Measurements from ENCODE around the gene FOXP1. TPM values are rescaled to one million over a fixed set of nuclear protein-coding genes. Genes with fewer than 3 reads are reported as not detected.
"Not testable (repeated sequence)": the region's sequence is repeated elsewhere in the genome, so short reads cannot be mapped to it uniquely, and the experiment has no call there.

The FOXP1 gene
- total RNA-seq, 1 experiment from 2014 or later: 334 TPM

DNA sequence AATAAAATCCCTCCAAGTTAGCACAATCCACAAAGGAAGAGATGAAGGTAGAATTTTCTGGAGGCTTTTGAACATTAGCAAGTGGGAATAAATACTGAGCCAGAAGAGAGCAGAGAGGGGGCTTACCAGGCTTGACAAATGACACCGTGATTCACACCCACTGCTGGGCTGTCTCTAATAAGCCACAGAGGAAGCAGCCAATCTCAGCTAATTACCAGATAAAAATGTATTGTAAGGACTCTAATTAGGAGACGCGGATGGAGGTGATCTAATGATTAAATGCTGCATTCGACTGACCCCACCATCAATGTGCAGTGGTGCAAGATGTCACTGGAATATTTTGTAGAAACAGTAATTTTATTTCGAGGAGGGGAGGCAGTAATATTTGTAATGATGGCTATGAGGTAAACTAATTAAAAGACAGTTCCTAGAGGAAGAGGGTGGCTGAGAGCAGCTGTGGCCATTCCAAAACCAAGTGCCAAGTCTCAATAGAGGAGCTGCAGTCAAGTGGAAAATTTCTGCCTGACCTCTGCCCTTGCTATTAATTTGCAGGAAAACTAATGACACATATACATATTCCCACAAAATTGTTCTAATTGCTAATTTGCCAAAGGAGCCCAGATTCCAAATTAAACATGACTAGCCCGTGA, 602.2 kb downstream of the FOXP1 start:
- Histone ChIP-seq H3K36me3 (ENCODE audit: insufficient read depth, low read length) (peaks cover 53% of the 10 kb centered on the region), H3K9me3 (ENCODE audit: low read length) (no peaks in the 10 kb centered on the region), H3K4me1 (ENCODE audit: low read length) (no peaks in the 10 kb centered on the region), H3K4me3 (ENCODE audit: low read length) (no peak overlapping the region), H2AFZ (ENCODE audit: low read length) (no peak overlapping the region), H4K20me1 (ENCODE audit: insufficient read depth, low read depth, low read length) (no peaks in the 10 kb centered on the region), H3K79me2 (ENCODE audit: low read length) (peaks cover 26% of the 10 kb centered on the region), H3K27ac (ENCODE audit: low read length) (no peak overlapping the region), H3K4me2 (ENCODE audit: low read depth, low read length, poor library complexity, severe bottlenecking) (no peak overlapping the region), H3K9me2 (replicated peaks; ENCODE audit: insufficient read depth, low read length) (no peaks in the 10 kb centered on the region), H3K9ac (ENCODE audit: low read length) (no peak overlapping the region), H3K27me3 (ENCODE audit: low read length) (no peaks in the 10 kb centered on the region)
- DNase-seq: no peak

DNA sequence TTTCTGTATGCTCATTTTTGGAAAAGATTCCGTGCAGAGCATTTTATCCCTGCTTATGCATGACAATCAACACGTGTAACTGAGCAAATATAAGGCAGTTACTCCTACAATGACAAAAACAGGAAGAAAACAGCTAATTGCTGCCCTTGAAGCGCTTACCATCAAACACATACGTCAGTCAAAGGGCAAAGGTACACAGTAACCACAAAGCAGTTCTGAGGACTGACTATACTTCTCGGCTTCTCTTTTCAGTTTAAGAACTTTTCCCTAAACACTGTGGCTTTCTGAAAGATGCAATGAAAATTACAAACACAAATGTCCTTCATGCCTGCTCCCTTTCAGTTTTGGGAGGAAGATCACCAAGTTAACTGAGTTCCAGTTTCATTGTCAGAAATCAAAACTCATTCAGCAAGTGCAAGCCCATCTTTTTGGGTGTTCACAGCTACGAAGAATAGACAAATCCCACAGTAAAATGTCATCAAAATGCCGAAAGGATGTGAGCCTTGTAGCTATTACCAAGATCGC, 602.8 kb downstream of the FOXP1 start:
- Histone ChIP-seq H3K36me3 (ENCODE audit: insufficient read depth, low read length) (peaks cover 56% of the 10 kb centered on the region), H3K9ac (ENCODE audit: low read length) (no peak overlapping the region), H4K20me1 (ENCODE audit: insufficient read depth, low read depth, low read length) (no peaks in the 10 kb centered on the region), H3K9me2 (replicated peaks; ENCODE audit: insufficient read depth, low read length) (no peaks in the 10 kb centered on the region), H3K9me3 (ENCODE audit: low read length) (no peaks in the 10 kb centered on the region), H3K27ac (ENCODE audit: low read length) (no peak overlapping the region), H3K4me1 (ENCODE audit: low read length) (no peaks in the 10 kb centered on the region), H3K4me3 (ENCODE audit: low read length) (no peak overlapping the region), H3K4me2 (ENCODE audit: low read depth, low read length, poor library complexity, severe bottlenecking) (no peak overlapping the region), H3K79me2 (ENCODE audit: low read length) (peaks cover 24% of the 10 kb centered on the region), H2AFZ (ENCODE audit: low read length) (no peak overlapping the region), H3K27me3 (ENCODE audit: low read length) (no peaks in the 10 kb centered on the region)
- DNase-seq: no peak

DNA sequence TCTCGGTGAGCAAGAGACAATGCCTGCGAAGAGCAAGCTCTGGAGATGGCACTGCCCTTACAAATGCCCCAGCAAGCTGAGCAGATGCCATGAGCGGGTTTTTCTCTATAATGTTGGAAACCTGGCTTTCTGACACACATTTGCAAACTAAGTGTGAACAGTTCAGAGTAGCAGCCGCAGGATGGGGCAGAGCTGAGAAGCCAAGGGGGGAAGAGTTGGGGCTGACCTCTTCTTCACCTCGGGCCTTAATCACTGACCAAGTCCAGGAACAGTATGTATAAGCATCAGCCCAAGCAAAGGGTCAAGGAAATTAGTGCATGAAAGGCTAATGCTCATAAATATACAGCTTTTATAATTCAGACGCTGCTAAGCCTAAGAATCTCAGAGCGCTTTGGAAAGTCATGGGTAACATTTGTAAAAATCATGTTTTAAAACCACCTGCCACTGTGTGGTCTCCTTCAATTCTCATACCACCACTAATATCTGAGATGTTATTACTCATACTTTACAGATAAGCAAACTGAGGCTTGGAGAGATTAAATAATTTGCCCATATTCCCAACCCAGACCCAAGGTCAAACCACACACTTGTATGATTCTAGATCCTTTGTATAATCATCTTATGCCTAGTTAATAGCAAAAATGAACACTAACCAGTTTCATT, 603.4 kb downstream of the FOXP1 start:
- peaks cover 57% of the 10 kb centered on the region for H3K36me3 ChIP-seq (ENCODE audit: insufficient read depth, low read length)
- no peak overlapping the region for H3K27ac ChIP-seq (ENCODE audit: low read length)
- H3K79me2 ChIP-seq (ENCODE audit: low read length): peaks cover 27% of the 10 kb centered on the region
- no peaks in the 10 kb centered on the region for H3K9me3 ChIP-seq (ENCODE audit: low read length)
- H3K9ac ChIP-seq (ENCODE audit: low read length): no peak overlapping the region
- no peak overlapping the region for H2AFZ ChIP-seq (ENCODE audit: low read length)
- DNase-seq: no peak
- no peaks in the 10 kb centered on the region for H4K20me1 ChIP-seq (ENCODE audit: insufficient read depth, low read depth, low read length)
- H3K4me3 ChIP-seq (ENCODE audit: low read length): no peak overlapping the region
- H3K27me3 ChIP-seq (ENCODE audit: low read length): no peaks in the 10 kb centered on the region
- H3K4me2 ChIP-seq (ENCODE audit: low read depth, low read length, poor library complexity, severe bottlenecking): no peak overlapping the region
- no peaks in the 10 kb centered on the region for H3K9me2 ChIP-seq (replicated peaks; ENCODE audit: insufficient read depth, low read length)
- H3K4me1 ChIP-seq (ENCODE audit: low read length): no peaks in the 10 kb centered on the region

DNA sequence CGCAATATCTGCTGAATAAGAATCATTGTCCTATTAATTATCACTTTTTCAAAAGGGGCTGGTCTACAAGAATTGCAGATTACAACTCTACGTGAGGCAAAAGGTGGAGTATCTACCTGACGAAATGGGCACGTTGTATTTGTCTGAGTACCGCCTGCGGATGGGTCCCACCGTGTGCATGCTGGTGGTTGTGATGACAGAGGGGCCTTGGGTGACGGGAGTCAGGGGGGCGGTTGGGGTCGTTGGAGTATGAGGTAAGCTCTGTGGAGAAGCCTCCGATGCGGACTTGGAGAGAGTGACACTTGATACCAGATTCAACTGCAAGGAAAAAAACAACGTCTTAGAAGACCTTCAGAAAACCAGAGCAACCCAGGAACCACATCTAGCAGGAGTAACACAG, 605.8 kb downstream of the FOXP1 start:
- Histone ChIP-seq H3K9me2 (replicated peaks; ENCODE audit: insufficient read depth, low read length) (no peaks in the 10 kb centered on the region), H2AFZ (ENCODE audit: low read length) (no peak overlapping the region), H3K79me2 (ENCODE audit: low read length) (peaks cover 17% of the 10 kb centered on the region), H3K9ac (ENCODE audit: low read length) (no peak overlapping the region), H3K27ac (ENCODE audit: low read length) (no peak overlapping the region), H3K4me2 (ENCODE audit: low read depth, low read length, poor library complexity, severe bottlenecking) (no peak overlapping the region), H3K9me3 (ENCODE audit: low read length) (no peaks in the 10 kb centered on the region), H3K27me3 (ENCODE audit: low read length) (no peaks in the 10 kb centered on the region), H3K4me3 (ENCODE audit: low read length) (no peak overlapping the region), H3K4me1 (ENCODE audit: low read length) (no peaks in the 10 kb centered on the region), H3K36me3 (ENCODE audit: insufficient read depth, low read length) (peaks cover 37% of the 10 kb centered on the region; the same call in 1 of the 2 replicates), H4K20me1 (ENCODE audit: insufficient read depth, low read depth, low read length) (no peaks in the 10 kb centered on the region)
- no peak for DNase-seq

DNA sequence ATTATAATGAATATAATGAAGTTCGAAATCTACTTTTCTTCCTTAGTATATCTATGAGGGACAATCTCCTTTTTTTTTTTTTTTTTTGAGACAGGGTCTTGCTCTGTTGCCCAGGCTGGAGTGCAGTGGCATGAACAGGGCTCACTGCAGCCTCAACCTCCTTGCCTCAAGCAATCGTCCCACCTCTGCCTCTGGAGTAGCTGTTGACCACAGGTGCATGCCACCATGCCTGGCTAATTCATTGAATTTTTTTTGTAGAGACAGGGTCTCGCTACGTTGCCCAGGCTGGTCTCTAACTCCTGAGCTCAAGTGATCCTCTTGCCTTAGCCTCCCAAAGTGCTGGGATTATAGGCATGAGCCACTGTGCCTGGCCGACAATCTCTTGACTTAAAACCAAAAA, 607.5 kb downstream of the FOXP1 start:
- not testable (repeated sequence) for H3K4me1 ChIP-seq (ENCODE audit: low read length); H3K9me2 ChIP-seq (replicated peaks; ENCODE audit: insufficient read depth, low read length); H3K4me2 ChIP-seq (ENCODE audit: low read depth, low read length, poor library complexity, severe bottlenecking); H3K9me3 ChIP-seq (ENCODE audit: low read length); H3K4me3 ChIP-seq (ENCODE audit: low read length); H2AFZ ChIP-seq (ENCODE audit: low read length); H3K9ac ChIP-seq (ENCODE audit: low read length); DNase-seq; H3K27me3 ChIP-seq (ENCODE audit: low read length); H4K20me1 ChIP-seq (ENCODE audit: insufficient read depth, low read depth, low read length); H3K27ac ChIP-seq (ENCODE audit: low read length)
- H3K36me3 ChIP-seq (ENCODE audit: insufficient read depth, low read length): peaks cover 53% of the 10 kb centered on the region; the same call in 1 of the 2 replicates
- peaks cover 10% of the 10 kb centered on the region for H3K79me2 ChIP-seq (ENCODE audit: low read length)

DNA sequence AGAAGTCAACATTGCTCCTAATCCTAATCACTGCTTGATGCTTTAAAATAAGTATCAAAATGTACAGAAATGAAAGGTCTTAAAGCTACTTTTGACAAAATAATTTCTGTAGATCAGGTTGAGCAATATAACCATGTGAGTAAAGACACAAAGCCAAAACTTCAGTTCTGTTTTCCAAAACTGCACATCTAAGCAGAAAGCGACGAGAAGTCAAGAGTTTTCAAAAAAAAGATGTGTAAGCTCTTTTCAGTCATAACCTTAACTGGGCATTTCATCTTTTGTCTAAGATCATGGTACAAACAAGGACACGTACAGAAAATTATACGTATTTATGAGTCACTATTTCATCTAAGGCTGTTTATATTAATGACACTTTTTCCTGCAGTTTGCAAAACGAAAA, 608.8 kb downstream of the FOXP1 start:
- no peak for DNase-seq
- Histone ChIP-seq H3K36me3 (ENCODE audit: insufficient read depth, low read length) (peaks cover 64% of the 10 kb centered on the region), H3K9me2 (replicated peaks; ENCODE audit: insufficient read depth, low read length) (no peaks in the 10 kb centered on the region), H3K9me3 (ENCODE audit: low read length) (no peaks in the 10 kb centered on the region), H3K4me1 (ENCODE audit: low read length) (no peaks in the 10 kb centered on the region), H3K4me2 (ENCODE audit: low read depth, low read length, poor library complexity, severe bottlenecking) (no peak overlapping the region), H3K27ac (ENCODE audit: low read length) (no peak overlapping the region), H3K79me2 (ENCODE audit: low read length) (peaks cover 10% of the 10 kb centered on the region), H3K9ac (ENCODE audit: low read length) (no peak overlapping the region), H3K27me3 (ENCODE audit: low read length) (no peaks in the 10 kb centered on the region), H4K20me1 (ENCODE audit: insufficient read depth, low read depth, low read length) (no peaks in the 10 kb centered on the region), H3K4me3 (ENCODE audit: low read length) (no peak overlapping the region), H2AFZ (ENCODE audit: low read length) (no peak overlapping the region)

DNA sequence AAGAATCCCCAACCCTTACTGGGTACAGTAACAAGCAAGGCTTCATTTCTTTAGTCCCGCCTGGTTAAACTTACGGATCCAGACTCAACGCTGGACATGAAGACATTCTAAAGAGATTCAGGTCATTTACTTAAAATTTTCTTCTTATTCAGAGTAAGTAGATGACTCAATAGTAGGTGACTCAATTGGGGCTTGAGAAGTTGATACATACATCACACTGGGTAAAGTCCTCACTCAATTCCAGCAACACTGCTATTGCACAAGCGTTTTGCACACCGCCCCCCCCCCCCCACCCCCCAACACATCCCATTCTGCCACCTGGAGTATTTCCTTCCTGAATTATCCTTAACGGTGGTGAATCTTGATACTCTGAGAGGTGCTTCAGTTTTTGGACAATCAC, 610.0 kb downstream of the FOXP1 start:
- H4K20me1 ChIP-seq (ENCODE audit: insufficient read depth, low read depth, low read length): no peaks in the 10 kb centered on the region; the same call in 1 of the 2 replicates

DNA sequence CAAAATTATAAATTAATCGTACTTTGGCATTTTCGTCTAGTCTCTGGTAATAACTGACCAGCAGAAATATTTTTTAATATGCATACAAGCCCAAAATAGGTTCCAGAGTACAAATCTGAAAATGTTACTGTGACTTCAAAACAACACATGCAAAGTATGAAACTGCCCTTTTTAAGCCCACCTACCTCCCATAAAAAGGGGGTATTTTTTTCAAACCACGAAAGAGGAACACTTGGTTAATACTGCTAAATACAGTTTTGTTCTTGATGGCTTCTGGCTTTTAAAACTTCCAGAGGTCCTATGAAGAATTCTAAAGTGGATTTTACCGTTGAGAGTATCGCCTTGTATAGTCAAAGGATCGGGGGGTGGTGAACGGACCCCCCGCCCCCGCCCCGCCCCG, 610.7 kb downstream of the FOXP1 start:
- Histone ChIP-seq H3K9me2 (replicated peaks; ENCODE audit: insufficient read depth, low read length) (no peaks in the 10 kb centered on the region), H4K20me1 (ENCODE audit: insufficient read depth, low read depth, low read length) (no peaks in the 10 kb centered on the region; the same call in 1 of the 2 replicates), H3K27ac (ENCODE audit: low read length) (no peak overlapping the region), H3K9ac (ENCODE audit: low read length) (no peak overlapping the region), H3K4me2 (ENCODE audit: low read depth, low read length, poor library complexity, severe bottlenecking) (no peak overlapping the region), H3K4me3 (ENCODE audit: low read length) (no peak overlapping the region), H3K9me3 (ENCODE audit: low read length) (no peaks in the 10 kb centered on the region), H3K4me1 (ENCODE audit: low read length) (no peaks in the 10 kb centered on the region), H2AFZ (ENCODE audit: low read length) (no peak overlapping the region), H3K36me3 (ENCODE audit: insufficient read depth, low read length) (peaks cover 74% of the 10 kb centered on the region), H3K79me2 (ENCODE audit: low read length) (peaks cover 10% of the 10 kb centered on the region), H3K27me3 (ENCODE audit: low read length) (no peaks in the 10 kb centered on the region)
- no peak for DNase-seq

More for the DNA sequence above, 610.0 kb downstream of the FOXP1 start:
- Histone ChIP-seq H3K9me3 (ENCODE audit: low read length) (no peaks in the 10 kb centered on the region), H3K27me3 (ENCODE audit: low read length) (no peaks in the 10 kb centered on the region), H3K79me2 (ENCODE audit: low read length) (peaks cover 10% of the 10 kb centered on the region), H3K9me2 (replicated peaks; ENCODE audit: insufficient read depth, low read length) (no peaks in the 10 kb centered on the region), H3K27ac (ENCODE audit: low read length) (no peak overlapping the region), H3K9ac (ENCODE audit: low read length) (no peak overlapping the region), H3K36me3 (ENCODE audit: insufficient read depth, low read length) (peaks cover 71% of the 10 kb centered on the region), H3K4me2 (ENCODE audit: low read depth, low read length, poor library complexity, severe bottlenecking) (no peak overlapping the region), H3K4me1 (ENCODE audit: low read length) (no peaks in the 10 kb centered on the region), H2AFZ (ENCODE audit: low read length) (no peak overlapping the region), H3K4me3 (ENCODE audit: low read length) (no peak overlapping the region)
- DNase-seq: no peak
